ENCODE measurements around the gene CTAG1A.
A peak's percentile ranks its signal among the peaks of the same experiment; 100 is the strongest.
"Not testable (repeated sequence)": the region's sequence is repeated elsewhere in the genome, so short reads cannot be mapped to it uniquely, and the experiment has no call there.

CTAG1A gene

GRCh38 chrX:154549766-154550165 is 35.2 kb upstream of the CTAG1A start:
- H3K4me3 ChIP-seq (replicated peaks; ENCODE audit: insufficient read depth, low read length) = no peak overlapping the region
- DNase-seq (ENCODE audit: low read depth in 1 of 2, low spot score in 1 of 2) = no peak
- no peak overlapping the region for H3K27ac ChIP-seq (replicated peaks)
- no peaks in the 10 kb centered on the region for H3K27me3 ChIP-seq (ENCODE audit: insufficient read depth, poor library complexity, severe bottlenecking)
- no peak for TF ChIP-seq POLR2AphosphoS5 (IDR thresholded peaks at IDR 0.05; ENCODE audit: low read depth)
- no peak for TF ChIP-seq REST (IDR thresholded peaks at IDR 0.05; ENCODE audit: insufficient replicate concordance, low read depth)
- no peak for TF ChIP-seq GABPA (IDR thresholded peaks at IDR 0.05; ENCODE audit: low read depth)
- TF ChIP-seq CTCF (IDR thresholded peaks at IDR 0.05; ENCODE audit: insufficient read depth, low read length) = no peak
- TF ChIP-seq SPI1 (IDR thresholded peaks at IDR 0.05; ENCODE audit: borderline replicate concordance, low read depth) = no peak

- H3K27me3 ChIP-seq (ENCODE audit: insufficient read depth, poor library complexity, severe bottlenecking); H3K27ac ChIP-seq (replicated peaks); H3K4me3 ChIP-seq (replicated peaks; ENCODE audit: insufficient read depth, low read length): not testable (repeated sequence)
- DNase-seq (ENCODE audit: low read depth in 1 of 2, low spot score in 1 of 2) = peak in 1 of 2 experiments; percentile 31
- 0 out of 2 replicates have a peak, but pooled peaks have one; percentile 15 for TF ChIP-seq SPI1 (IDR thresholded peaks at IDR 0.05; ENCODE audit: borderline replicate concordance, low read depth)
Measured at GRCh38 chrX:154552112-154552806, 32.7 kb upstream of the CTAG1A start.

- not testable (repeated sequence) for DNase-seq (ENCODE audit: low read depth in 1 of 2, low spot score in 1 of 2); H3K27ac ChIP-seq (replicated peaks); H3K4me3 ChIP-seq (replicated peaks; ENCODE audit: insufficient read depth, low read length); H3K27me3 ChIP-seq (ENCODE audit: insufficient read depth, poor library complexity, severe bottlenecking)
Measured at GRCh38 chrX:154558060-154558690, 26.8 kb upstream of the CTAG1A start.

- H3K27me3 ChIP-seq (ENCODE audit: insufficient read depth, poor library complexity, severe bottlenecking); DNase-seq (ENCODE audit: low read depth in 1 of 2, low spot score in 1 of 2); H3K27ac ChIP-seq (replicated peaks); H3K4me3 ChIP-seq (replicated peaks; ENCODE audit: insufficient read depth, low read length): not testable (repeated sequence)
Measured at GRCh38 chrX:154558896-154559295, 26.0 kb upstream of the CTAG1A start.

- H3K27ac ChIP-seq (replicated peaks); H3K4me3 ChIP-seq (replicated peaks; ENCODE audit: insufficient read depth, low read length); H3K27me3 ChIP-seq (ENCODE audit: insufficient read depth, poor library complexity, severe bottlenecking); DNase-seq (ENCODE audit: low read depth in 1 of 2, low spot score in 1 of 2): not testable (repeated sequence)
Measured at GRCh38 chrX:154560326-154560725, 24.6 kb upstream of the CTAG1A start.

- DNase-seq (ENCODE audit: low read depth in 1 of 2, low spot score in 1 of 2); H3K27ac ChIP-seq (replicated peaks); H3K4me3 ChIP-seq (replicated peaks; ENCODE audit: insufficient read depth, low read length); H3K27me3 ChIP-seq (ENCODE audit: insufficient read depth, poor library complexity, severe bottlenecking): not testable (repeated sequence)
Measured at GRCh38 chrX:154562295-154562694, 22.6 kb upstream of the CTAG1A start.

GRCh38 chrX:154570361-154570760 is 14.6 kb upstream of the CTAG1A start:
- H3K27ac ChIP-seq (replicated peaks); H3K4me3 ChIP-seq (replicated peaks; ENCODE audit: insufficient read depth, low read length); H3K27me3 ChIP-seq (ENCODE audit: insufficient read depth, poor library complexity, severe bottlenecking); DNase-seq (ENCODE audit: low read depth in 1 of 2, low spot score in 1 of 2): not testable (repeated sequence)

GRCh38 chrX:154573061-154573460 is 11.9 kb upstream of the CTAG1A start:
- not testable (repeated sequence) for DNase-seq (ENCODE audit: low read depth in 1 of 2, low spot score in 1 of 2)

GRCh38 chrX:154575076-154575475 is 9.9 kb upstream of the CTAG1A start:
- not testable (repeated sequence) for H3K27me3 ChIP-seq (ENCODE audit: insufficient read depth, poor library complexity, severe bottlenecking); DNase-seq (ENCODE audit: low read depth in 1 of 2, low spot score in 1 of 2); H3K27ac ChIP-seq (replicated peaks); H3K4me3 ChIP-seq (replicated peaks; ENCODE audit: insufficient read depth, low read length)

More at GRCh38 chrX:154573061-154573460, 11.9 kb upstream of the CTAG1A start:
- H3K27ac ChIP-seq (replicated peaks); H3K27me3 ChIP-seq (ENCODE audit: insufficient read depth, poor library complexity, severe bottlenecking); H3K4me3 ChIP-seq (replicated peaks; ENCODE audit: insufficient read depth, low read length): not testable (repeated sequence)

GRCh38 chrX:154582994-154583393 is 1.9 kb upstream of the CTAG1A start:
- H3K27ac ChIP-seq (replicated peaks); DNase-seq (ENCODE audit: low read depth in 1 of 2, low spot score in 1 of 2); H3K27me3 ChIP-seq (ENCODE audit: insufficient read depth, poor library complexity, severe bottlenecking); H3K4me3 ChIP-seq (replicated peaks; ENCODE audit: insufficient read depth, low read length): not testable (repeated sequence)

GRCh38 chrX:154590415-154590814 is 5.5 kb downstream of the CTAG1A start:
- H3K27ac ChIP-seq (replicated peaks); H3K4me3 ChIP-seq (replicated peaks; ENCODE audit: insufficient read depth, low read length); H3K27me3 ChIP-seq (ENCODE audit: insufficient read depth, poor library complexity, severe bottlenecking); DNase-seq (ENCODE audit: low read depth in 1 of 2, low spot score in 1 of 2): not testable (repeated sequence)

Data from HL-60 (cell line).